Measurements from ENCODE around the gene MBTPS1. TPM values are rescaled to one million over a fixed set of nuclear protein-coding genes. Genes with fewer than 3 reads are reported as not detected.

MBTPS1 gene
- total RNA-seq, 1 experiment from 2014 or later = 86.0 TPM

DNA sequence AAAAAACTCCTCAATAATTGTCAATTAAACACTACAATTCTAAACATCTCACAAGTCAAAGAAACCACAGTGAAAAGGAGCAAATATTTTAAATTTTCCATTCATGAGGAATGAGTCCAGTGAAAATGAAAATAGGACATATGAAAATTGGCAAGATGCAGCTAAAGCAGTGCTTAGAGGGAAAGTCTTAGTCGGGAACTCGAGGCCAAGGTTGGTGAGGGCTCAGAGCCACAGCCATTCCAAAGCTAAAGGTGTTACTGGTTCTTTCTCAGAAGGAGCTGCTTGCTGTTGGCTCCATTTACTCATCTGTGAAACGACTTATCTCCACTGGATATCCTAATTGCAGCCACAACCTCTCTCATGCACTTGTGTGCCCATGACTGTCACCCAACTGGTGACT lies 80.6 kb downstream of the MBTPS1 start:
- no peak for DNase-seq (ENCODE audit: low spot score)

DNA sequence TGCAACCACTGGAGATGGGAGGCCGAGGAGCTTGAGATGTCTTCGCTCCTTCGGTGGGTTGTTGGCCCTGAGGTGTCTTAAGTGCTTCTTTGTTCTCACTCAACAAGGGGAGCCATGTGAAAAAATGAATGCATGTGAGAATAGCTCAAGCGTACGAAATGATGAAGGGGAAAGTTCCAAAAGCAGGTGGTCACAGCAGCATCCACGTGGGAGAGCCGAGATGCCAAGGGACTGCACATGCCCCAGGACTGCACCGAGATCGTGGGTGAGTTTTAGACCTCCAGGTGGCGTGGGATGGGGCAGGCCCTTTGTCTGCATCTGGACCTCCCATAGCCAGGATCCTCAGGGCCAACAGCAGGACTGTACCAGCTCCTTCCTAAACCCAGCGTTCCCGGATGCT lies 82.2 kb downstream of the MBTPS1 start:
- no peak for DNase-seq (ENCODE audit: low spot score)

DNA sequence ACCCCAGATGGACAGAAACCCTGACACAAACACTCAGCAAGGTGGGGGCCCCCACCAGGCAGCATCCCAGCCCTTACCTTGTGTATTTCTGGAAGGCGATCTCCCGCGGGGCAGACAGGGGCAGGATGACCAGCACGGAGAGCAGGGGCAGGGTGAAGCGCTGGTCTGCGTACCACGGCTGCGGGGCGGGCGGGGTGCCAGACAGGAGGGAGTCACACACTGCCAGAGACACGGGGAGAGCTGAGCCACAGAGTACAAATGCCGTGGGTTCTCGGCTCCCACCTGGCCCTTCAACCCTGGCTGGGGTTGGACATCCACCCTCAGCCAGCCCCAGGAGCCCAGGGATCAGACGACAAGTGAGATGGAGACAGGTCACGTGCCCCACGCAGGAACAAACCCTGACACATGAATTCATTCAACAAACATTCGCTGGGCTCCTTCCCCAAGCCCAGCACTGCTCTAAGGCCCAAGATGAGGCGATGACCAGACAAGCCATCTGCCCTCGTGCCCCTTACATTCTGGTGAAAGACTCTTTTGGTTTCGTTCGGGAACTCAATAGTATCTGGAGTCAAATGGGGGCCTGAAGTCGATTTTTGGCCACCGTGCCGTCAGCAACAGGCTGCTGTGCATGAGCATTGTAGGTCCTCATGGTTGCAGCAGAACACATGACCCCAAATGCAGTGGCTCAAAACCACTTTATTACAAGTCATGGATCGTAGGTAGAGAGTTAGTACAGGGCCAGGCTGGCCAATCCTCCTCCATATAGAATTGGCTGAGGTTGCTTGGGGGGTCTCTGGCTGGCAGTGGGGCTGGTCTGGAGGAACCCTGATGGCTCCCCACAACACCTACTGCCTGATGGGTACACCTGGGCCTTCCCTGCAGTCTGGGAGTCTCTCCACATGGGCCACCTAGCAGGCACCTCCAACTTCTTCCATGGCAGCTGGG lies 83.2 kb downstream of the MBTPS1 start:
- no peak for DNase-seq (ENCODE audit: low spot score)

DNA sequence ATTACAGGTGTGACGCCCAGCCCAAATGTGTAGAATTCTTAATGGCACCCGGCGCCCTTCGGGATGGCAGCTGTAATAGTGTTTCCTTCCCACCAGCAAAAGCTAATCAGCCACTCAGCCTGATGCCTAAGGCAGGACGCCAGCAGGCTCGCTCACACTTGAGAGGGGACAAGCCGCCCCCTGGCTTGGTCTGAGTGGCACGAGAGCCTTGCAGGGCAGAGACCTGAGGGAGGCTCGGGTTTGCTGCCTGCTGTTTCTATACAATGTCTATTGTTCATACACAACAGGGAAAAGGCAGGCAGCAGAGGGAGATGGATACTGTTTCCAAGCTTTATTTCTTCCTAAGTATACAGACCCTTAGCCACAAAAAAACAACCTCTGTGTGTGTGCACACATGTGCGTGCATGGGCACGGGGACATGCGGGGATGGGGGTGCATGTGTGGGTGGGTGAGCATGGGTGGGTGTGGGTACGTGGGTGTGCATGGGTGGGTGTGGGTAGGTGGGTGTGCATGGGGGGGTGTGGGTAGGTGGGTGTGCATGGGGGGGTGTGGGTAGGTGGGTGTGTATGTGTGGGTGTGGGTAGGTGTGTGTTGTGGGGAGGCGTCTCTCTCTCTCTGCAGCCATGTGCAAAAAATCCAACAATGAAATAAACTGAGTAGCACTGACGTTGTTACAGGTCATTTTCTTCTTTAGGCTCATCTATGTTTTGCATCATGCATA lies 84.1 kb downstream of the MBTPS1 start:
- no peak for DNase-seq (ENCODE audit: low spot score)

DNA sequence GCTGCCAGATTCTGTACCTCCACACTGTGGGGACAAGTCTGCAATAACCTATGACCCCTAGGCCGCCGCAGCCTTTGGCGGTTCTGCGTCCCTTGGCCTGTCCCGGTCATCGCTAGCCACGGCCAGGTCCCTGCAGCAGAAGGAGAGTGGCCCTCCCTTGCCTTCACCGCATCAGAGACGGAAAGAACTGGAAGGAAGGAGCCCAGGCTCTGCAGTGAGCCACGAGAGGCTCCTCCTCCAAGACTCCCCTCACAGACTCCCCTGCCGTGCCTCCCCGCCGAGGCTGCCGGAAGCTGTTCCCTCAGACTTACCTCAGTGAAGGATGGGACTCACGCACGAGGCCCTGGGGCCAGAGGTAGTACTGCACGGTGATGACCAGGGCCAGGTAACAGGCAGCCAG lies 85.2 kb downstream of the MBTPS1 start:
- DNase-seq (ENCODE audit: low spot score) = no peak

DNA sequence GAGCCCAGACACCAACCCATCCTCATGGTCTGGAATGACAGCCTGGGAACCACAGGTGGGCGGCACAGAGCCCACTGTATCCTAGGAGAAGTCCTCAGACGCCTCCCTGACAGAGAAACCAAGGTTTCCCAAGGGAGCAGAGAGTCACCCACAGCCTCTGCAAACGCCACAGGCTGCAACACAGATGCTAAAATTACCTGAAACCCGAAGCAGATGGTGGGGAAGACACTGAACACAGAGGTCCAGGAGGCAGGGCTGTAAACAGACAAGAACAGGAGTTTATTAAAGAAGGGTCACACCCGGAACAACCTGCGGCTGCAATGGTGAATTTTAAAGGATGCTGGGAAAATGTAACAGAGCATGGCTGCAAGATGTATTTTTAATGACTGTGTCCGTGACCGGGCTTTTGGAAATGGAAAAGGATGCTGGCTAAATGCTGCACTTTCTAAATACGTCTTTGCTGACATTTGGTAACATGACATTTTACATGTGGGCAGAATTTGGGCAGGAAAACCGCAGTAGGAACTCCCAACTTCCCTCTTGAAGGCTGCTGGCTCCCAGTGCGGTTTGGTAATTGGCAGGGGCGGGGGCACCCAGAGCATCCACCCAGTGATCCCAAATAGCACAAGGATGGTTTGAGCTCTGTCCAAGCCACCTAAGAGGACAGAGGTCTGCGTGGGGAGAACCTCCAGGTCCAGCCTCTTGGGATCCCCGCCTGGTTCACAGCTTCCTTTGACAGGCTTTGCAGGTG lies 87.3 kb downstream of the MBTPS1 start:
- no peak for DNase-seq (ENCODE audit: low spot score)

DNA sequence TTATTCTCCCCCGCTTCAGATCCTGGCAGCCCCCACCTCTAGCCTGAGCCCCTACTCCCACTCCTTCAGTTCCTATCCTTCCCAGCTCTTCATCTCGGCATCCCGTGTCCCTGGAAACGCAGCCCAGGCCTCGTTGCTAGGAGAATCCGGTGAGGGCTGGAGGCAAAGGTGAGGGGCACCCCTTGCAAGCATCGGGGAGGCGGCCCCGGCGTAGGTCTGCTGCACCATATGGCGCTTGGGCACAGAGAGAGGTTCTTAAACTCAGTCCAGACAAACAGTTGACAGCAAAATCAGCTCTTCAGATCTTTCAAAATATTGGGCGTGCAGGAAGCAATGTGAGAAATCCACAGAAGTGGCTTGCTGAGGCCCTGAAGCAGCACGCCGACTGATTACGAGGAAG lies 89.1 kb downstream of the MBTPS1 start:
- DNase-seq (ENCODE audit: low spot score) = no peak

DNA sequence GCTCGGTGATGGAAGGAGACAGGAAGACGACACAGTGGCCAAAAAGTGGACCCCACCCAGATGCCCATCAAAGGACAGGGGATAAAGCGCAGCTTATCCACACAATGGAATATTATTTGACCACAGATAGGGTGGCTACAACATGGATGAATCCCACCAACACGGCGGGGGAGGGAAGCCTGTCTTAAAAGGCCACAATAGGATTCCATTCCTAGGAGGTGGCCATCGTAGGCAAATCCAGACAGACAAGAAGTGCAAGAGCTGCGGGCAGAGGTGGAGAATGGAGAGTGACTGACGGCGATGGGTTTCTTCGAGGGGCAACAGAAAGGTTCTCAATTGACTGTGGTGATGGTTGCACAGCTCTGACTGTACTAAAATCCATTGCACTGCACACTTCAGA lies 90.1 kb downstream of the MBTPS1 start:
- no peak for DNase-seq (ENCODE audit: low spot score)

DNA sequence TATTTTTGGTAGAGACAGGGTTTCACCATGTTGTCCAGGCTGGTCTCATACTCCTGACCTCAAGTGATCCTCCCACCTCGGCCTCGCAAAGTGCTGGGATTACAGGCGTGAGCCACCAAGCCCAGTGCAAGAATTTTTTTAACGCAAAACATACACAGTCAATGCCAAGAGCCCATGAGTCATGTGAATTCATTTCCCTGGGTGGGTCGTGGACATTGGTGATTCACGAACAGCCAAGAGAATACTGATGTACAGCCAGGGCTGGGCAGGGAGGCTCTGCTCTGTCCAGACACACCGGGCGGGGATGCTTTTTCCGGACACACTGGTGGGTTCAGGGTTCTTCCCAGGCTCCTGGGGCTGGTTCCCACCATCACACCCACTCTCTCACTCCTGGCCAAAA lies 91.9 kb downstream of the MBTPS1 start:
- DNase-seq (ENCODE audit: low spot score) = peak; percentile 74

DNA sequence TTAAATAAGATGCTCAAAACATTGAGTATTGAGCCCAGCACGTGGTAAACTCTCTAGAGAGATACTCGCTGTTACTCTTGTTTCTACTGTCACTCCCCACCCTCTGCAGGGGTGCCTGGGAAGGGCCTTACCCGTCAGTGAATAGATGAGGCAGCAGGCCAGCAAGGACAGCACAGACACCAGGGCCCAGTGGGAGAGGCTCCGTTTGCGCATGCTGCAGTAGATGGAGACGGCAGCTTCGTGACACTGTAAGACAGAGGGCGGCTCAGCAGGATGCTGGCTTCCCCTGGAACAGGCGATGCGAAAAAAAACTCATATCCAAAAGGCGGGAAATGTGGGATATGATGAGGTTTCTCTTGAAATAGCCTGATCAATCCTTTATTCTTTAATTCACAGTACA lies 94.1 kb downstream of the MBTPS1 start:
- no peak for DNase-seq (ENCODE audit: low spot score)

DNA sequence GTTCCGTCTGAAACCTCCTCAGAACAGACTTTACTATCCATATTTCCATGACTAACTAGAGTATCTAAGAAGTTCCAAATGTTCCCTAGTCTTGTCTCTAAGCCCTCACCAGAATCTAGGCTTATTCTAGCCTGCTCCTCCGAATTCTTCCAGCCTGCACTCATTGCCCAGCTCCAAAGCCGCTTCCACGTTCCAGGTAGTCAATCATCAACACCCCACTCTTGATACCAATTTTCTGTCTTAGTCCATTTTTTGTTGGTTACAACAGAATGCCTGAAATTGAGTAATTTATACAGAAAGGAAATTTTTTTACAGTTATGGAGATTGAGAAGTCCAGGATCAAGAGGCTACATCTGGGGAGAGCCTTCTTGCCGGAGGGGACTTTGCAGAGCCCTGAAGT lies 95.3 kb downstream of the MBTPS1 start:
- no peak for DNase-seq (ENCODE audit: low spot score)

DNA sequence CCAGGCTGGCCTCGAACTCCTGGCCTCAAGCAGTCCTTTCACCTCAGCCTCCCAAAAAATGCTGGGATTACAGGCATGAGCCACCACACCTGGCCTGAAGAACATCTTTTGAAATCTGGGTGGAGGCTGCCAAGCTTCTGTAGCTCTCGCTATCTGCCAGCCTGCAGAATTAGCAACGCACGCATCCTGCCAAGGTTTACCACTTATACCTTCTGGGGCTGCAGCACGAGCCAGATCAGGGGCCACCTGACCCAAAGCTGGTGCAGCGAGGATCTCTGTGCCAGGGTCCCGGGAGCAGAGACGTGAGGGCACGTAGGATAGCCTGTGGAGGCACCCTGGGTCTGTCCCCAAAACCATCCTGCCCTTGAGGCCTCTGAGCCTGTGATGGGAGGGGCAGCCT lies 96.4 kb downstream of the MBTPS1 start:
- DNase-seq (ENCODE audit: low spot score) = no peak

DNA sequence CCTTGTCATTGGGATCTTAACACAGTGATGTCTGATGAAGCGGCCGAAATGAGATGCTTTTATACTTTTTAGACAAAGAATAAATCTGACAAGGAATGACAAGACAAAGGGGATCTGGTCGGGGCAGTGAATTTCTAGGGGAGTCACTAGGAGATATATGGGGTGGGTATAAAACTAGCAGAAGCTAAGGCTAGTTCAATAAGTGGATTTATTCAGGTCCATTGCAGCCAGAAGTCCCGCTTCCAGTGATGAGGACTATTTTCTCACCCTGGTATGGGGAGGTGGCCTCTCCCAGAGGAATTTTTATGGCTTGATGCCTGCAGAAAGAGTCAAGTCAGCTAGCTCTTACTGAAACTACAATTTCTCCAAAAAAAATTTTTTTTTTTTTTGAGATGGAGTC lies 98.0 kb downstream of the MBTPS1 start:
- DNase-seq (ENCODE audit: low spot score) = no peak

DNA sequence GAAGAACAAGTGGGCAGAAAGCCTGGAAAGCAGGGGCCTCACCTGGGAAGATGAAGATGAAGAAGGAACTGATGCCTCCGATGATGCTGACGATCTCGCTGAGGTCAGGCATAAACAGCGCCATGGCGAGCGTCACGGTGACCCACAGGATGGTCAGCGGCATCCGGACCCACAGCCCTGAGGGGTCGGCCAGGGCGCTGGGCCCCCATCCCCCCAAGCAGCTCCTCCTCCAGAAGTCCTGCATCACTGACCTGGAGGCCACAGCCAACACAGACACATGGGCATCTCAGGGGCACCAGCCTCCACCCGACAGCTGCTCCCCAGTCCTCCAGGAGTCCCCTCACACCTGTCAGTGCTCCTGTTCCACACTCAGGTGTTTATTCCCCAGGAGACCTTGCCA lies 100.3 kb downstream of the MBTPS1 start:
- no peak for DNase-seq (ENCODE audit: low spot score)

DNA sequence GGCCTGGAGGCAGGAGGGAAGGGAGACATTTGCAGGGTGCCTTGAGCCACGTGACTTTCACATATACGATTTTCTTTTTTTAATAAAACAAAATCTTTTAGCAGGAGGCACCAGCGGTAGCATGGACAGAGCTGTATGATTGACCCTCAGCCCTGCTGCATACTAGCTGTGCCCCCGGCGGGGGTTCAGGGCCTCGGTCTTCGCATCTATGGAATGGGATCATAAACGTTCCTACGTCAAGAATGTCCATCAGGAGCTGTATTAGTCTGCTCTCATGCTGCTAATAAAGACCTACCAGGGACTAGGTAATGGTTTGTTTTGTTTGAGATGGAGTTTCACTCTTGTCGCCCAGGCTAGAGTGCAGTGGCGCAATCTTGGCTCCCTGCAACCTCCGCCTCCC lies 101.3 kb downstream of the MBTPS1 start:
- no peak for DNase-seq (ENCODE audit: low spot score)

DNA sequence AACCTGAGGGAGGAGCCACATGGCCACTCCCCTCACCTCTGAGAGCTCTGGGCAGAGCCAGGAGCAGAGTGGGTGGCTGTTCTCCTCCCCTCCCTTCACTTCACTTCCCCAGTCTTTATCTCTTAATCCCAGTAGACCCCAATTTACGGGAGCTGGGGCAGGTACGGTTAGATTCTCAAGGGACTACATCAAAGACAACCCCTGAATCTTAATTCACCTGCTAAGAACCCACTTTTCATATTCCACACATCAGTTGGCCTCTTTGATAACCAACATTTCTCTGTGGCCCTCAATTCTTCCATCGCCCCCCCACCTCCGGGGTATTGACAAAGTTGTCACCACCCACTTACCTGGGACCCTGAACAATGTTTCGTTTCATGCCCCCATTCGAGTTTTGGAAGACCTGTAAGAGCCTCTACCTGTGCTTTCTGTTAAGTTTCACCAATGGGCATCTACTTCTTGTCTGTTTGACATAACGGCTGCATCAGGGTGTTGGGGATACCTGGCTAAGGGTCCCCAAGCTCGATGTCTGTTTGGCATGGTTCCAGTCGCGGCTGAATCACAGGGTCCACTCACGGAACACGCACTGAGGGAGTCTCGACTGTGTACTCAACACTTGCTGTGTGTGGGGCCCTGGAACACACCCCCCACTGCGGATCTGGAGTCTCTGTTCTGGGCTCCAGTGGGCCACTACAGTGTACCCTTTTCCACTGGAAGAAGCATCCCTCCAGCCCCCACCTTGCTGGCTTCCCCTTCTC lies 102.0 kb downstream of the MBTPS1 start:
- DNase-seq (ENCODE audit: low spot score) = no peak

DNA sequence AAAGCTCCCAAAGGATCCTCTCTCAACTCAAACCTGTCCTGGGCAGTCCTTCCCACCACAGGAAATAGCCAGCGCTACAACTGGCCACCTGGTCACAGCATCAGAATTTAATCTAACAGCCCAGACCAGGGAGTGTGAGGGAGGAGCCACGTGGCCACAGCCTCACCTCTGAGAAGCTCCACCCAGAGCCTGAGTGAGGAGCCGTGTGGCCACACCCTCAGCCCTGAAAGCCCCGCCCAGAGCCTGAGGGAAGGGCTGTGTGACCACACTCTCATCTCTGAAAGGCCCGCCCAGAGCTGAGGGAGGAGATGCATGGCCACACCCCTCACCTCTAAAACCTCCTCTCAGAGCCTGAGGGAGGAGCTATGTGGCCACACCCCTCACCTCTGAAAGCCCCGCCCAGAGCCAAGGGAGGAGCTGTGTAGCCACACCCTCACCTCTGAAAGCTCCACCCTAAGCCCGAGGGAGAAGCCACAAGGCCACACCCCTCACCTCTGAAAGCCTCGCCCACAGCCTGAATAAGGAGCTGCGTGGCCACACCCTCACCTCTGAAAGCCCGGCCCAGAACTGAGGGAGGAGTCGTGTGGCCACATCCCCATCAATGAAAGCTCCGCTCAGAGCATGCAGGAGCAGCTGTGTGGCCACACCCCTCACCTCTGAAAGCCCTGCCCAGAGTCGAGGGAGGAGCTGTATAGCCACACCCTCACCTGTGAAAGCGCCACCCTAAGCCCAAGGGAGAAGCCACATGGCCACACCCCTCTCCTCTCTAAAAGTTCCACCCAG lies 102.8 kb downstream of the MBTPS1 start:
- DNase-seq (ENCODE audit: low spot score) = peak; percentile 97

DNA sequence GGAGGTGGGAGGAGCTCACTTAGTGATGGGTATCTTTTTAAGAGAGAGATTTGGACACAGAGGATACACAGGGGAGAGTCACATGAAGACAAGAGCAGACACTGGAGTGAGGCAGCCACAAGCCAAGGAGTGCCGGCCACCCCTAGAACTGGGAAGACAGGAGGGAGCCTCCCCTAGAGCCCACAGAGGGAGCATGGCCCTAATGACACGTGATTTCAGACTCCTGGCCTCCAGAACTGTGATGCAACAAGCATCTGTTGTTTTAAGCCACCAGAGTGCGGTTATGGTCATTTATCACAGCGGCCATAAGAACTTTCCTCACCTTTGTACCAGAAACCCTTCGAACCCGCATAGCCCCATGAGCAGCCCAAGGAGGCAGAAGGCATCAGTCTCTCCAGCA lies 107.5 kb downstream of the MBTPS1 start:
- DNase-seq (ENCODE audit: low spot score) = no peak

DNA sequence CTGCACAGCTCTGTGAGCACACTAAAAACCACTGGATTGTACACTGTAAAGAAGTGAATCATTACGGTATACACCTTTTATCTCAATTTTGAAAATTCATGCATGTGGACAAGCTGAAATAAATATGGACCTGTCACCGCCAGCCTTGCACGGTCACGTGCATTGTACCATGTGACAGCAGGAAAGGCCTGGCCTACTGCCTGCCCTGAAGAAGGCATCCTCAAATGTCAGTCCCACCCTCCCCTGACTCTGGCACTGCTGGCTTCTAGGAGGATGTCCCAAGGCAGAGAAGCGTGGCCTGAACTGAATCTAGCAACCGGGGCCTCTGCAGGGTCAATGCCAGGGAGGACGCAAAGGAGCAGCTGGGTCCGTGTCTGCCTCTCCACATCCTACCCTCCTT lies 108.8 kb downstream of the MBTPS1 start:
- no peak for DNase-seq (ENCODE audit: low spot score)

DNA sequence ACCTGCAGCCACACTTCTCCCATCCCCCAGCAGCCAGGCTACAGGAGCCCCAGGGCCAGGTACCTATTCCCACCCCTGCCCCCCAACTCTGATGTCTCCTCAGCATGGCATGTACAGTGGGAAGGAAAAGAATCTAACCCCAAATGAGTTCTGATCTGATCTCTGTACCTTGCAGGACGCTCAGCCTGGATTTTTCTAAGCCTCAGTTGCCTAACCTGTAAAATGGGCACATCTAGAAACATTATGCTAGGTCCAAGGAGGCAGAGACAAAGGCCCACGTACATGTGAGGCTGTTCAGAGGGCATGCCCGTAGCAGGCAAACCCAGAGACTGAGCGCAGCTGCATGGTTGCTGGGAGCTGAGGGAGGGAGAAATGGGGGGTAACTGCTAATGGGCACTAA lies 109.2 kb downstream of the MBTPS1 start:
- DNase-seq (ENCODE audit: low spot score) = no peak

DNA sequence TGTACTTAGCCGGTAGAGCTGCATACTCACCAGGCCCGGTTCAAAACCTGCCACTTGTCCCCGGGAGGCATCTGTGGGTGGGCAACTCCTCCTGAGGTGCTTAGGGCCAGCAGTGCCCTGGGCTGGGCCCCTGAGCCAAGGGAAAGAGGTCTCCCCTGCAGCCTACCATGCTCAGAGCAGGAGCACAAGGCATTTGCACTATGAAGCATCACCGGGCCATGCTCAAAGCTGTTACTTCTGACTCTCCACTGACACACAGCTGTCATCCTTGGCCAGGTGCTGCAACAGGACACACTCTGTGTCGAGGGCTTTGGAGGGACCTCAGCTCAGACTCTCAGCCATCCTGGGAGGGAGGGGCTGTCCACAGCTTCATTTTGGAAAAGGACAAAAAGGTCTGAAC lies 111.4 kb downstream of the MBTPS1 start:
- no peak for DNase-seq (ENCODE audit: low spot score)

All from A172 (cell line).